Breast epithelium (tissue), 4 donors: ENCODE results near the gene ADAM12. TPM values are rescaled to one million over a fixed set of nuclear protein-coding genes. Genes with fewer than 3 reads are reported as not detected.

Experiments
- DNase-seq, 2 donors: peaks; one replicate each; pipeline ENCODE4 v3.0.0-alpha.2; 2019; ENCODE audit warnings: low spot score in 2 of 2
- H3K27ac ChIP-seq, 2 donors: fragments of 200-600 bp; sonication (generic) in 1 of 2; one replicate each; pipeline ENCODE4 v1.5.1; 2016 to 2019; ENCODE audit warnings: mild to moderate bottlenecking in 1 of 2
- H3K27me3 ChIP-seq, 2 donors: fragments of 200-600 bp; sonication (generic) in 1 of 2; one replicate each; pipeline versions ENCODE4 v1.5.1 to v1.6.0; 2017 to 2019; ENCODE audit warnings: control low read depth in 1 of 2, mild to moderate bottlenecking in 1 of 2
- H3K36me3 ChIP-seq: fragments of 200-600 bp; one replicate; pipeline ENCODE4 v1.5.1; 2019
- H3K4me1 ChIP-seq, 2 donors: fragments of 200-600 bp; sonication (generic); one replicate each; pipeline ENCODE4 v1.5.1; 2016 to 2019; ENCODE audit warnings: control low read depth in 1 of 2
- H3K4me3 ChIP-seq, 3 donors: fragments of 200-600 bp; sonication (generic); 1 replicate in 2 of 3; 2 replicates in 1 of 3; pipeline ENCODE4 v1.5.1; 2016 to 2019; ENCODE audit warnings: mild to moderate bottlenecking in 3 of 3, moderate library complexity in 2 of 3
- H3K9me3 ChIP-seq, 2 donors: fragments of 200-600 bp; sonication (generic) in 1 of 2; one replicate each; pipeline ENCODE4 v1.5.1; 2016 to 2019; ENCODE audit warnings: control low read depth in 1 of 2
- CTCF ChIP-seq, 3 donors: fragments of 450-650 bp; IDR thresholded peaks; one replicate each; pipeline ENCODE4 v1.5.1; 2016 to 2017; ENCODE audit warnings: antibody characterized with exemption in 3 of 3, mild to moderate bottlenecking in 3 of 3, moderate library complexity in 3 of 3
- POLR2A ChIP-seq: fragments of 450-650 bp; IDR thresholded peaks from one replicate; pipeline ENCODE4 v1.6.1; 2016; ENCODE audit warnings: antibody characterized with exemption, mild to moderate bottlenecking, moderate library complexity
- POLR2AphosphoS5 ChIP-seq, 3 donors: sonication (generic); formaldehyde crosslinking; IDR thresholded peaks; one replicate each; pipeline ENCODE4 v1.6.1; 2017; ENCODE audit warnings: antibody characterized with exemption in 3 of 3
- intact Hi-C: fragments of 100-400 bp; cut with DNase I; formaldehyde crosslinking; loops from one replicate; pipeline ENCODE4 v1.15.1; 2023; ENCODE audit warnings: low total_unique reads
- total RNA-seq, 3 donors: library from RNA; depleted of rRNA; stranded (reverse); fragments of >200 nt; gene quantifications; one replicate each; pipeline ENCODE4 v1.1.0, GENCODE V29; 2016

The ADAM12 gene
- total RNA-seq, 3 donors from 2014 or later, result 8.6 to 16.4 (median 13.9) TPM

GRCh38 chr10:125997586-125997985, 390.7 kb downstream of the ADAM12 start:
- Histone ChIP-seq H3K4me3 (no peak overlapping the region), H3K27ac (no peak overlapping the region), H3K36me3 (no peaks in the 10 kb centered on the region), H3K9me3 (no peaks in the 10 kb centered on the region), H3K27me3 (no peaks in the 10 kb centered on the region), H3K4me1 (no peaks in the 10 kb centered on the region)
- DNase-seq, result no peak
- TF ChIP-seq POLR2AphosphoS5 (IDR thresholded peaks at IDR 0.05), result no peak
- no peak for TF ChIP-seq POLR2A
- TF ChIP-seq CTCF (IDR thresholded peaks at IDR 0.05), result no peak
- intact Hi-C loops, result no loop called here

- no peak overlapping the region for H3K4me3 ChIP-seq
- TF ChIP-seq CTCF (IDR thresholded peaks at IDR 0.05) (no peak), POLR2A (no peak), POLR2AphosphoS5 (IDR thresholded peaks at IDR 0.05) (no peak)
- no peak overlapping the region for H3K27ac ChIP-seq
- H3K36me3 ChIP-seq, result no peaks in the 10 kb centered on the region
- DNase-seq, result no peak
- H3K27me3 ChIP-seq, result no peaks in the 10 kb centered on the region
- no peaks in the 10 kb centered on the region for H3K4me1 ChIP-seq
- intact Hi-C loops, result no loop called here
- no peaks in the 10 kb centered on the region for H3K9me3 ChIP-seq
These were observed 392.5 kb downstream of the ADAM12 start for GRCh38 chr10:125995726-125996304.

- intact Hi-C loops, result no loop called here
- no peak for DNase-seq
These were observed 393.7 kb downstream of the ADAM12 start for GRCh38 chr10:125994601-125995000.

GRCh38 chr10:125992254-125992653, 396.0 kb downstream of the ADAM12 start:
- H3K36me3 ChIP-seq, result no peaks in the 10 kb centered on the region
- H3K27ac ChIP-seq, result peak overlapping the region in 1 of 2 donors; percentile 48
- intact Hi-C loops, result no loop called here
- no peak overlapping the region for H3K4me3 ChIP-seq
- no peaks in the 10 kb centered on the region for H3K4me1 ChIP-seq
- no peaks in the 10 kb centered on the region for H3K9me3 ChIP-seq
- TF ChIP-seq CTCF (IDR thresholded peaks at IDR 0.05) (no peak), POLR2AphosphoS5 (IDR thresholded peaks at IDR 0.05) (no peak), POLR2A (no peak)
- H3K27me3 ChIP-seq, result no peaks in the 10 kb centered on the region
- no peak for DNase-seq

More at GRCh38 chr10:125994601-125995000, 393.7 kb downstream of the ADAM12 start:
- no peak overlapping the region for H3K27ac ChIP-seq
- no peaks in the 10 kb centered on the region for H3K9me3 ChIP-seq
- H3K4me1 ChIP-seq, result no peaks in the 10 kb centered on the region
- no peak overlapping the region for H3K4me3 ChIP-seq
- no peaks in the 10 kb centered on the region for H3K36me3 ChIP-seq
- TF ChIP-seq POLR2A (no peak), CTCF (IDR thresholded peaks at IDR 0.05) (no peak), POLR2AphosphoS5 (IDR thresholded peaks at IDR 0.05) (no peak)
- H3K27me3 ChIP-seq, result no peaks in the 10 kb centered on the region

GRCh38 chr10:125991392-125991791, 396.9 kb downstream of the ADAM12 start:
- no peaks in the 10 kb centered on the region for H3K4me1 ChIP-seq
- TF ChIP-seq POLR2A, result no peak
- TF ChIP-seq CTCF (IDR thresholded peaks at IDR 0.05), result no peak
- TF ChIP-seq POLR2AphosphoS5 (IDR thresholded peaks at IDR 0.05), result no peak
- H3K27me3 ChIP-seq, result no peaks in the 10 kb centered on the region
- no peaks in the 10 kb centered on the region for H3K9me3 ChIP-seq
- intact Hi-C loops, result no loop called here
- no peak overlapping the region for H3K27ac ChIP-seq
- H3K36me3 ChIP-seq, result no peaks in the 10 kb centered on the region
- no peak overlapping the region for H3K4me3 ChIP-seq
- no peak for DNase-seq
